Measurements from ENCODE around the gene PDE6D. TPM values are rescaled to one million over a fixed set of nuclear protein-coding genes. Genes with fewer than 3 reads are reported as not detected.

PDE6D gene
- total RNA-seq, 1 experiment from 2014 or later = 31.4 TPM

- ATAC-seq (no peak), DNase-seq (ENCODE audit: low read depth, low spot score) (no peak)
- BruUV-seq (replicated peaks) = no TSS peak
- in situ Hi-C loops (cut with HindIII; ENCODE audit: low pct_unique_long_range_greater_than_20kb, low sequenced_read_pairs) (no loop called here), intact Hi-C loops (cut with micrococcal nuclease; ENCODE audit: unreplicated experiment) (no loop called here)
- TF ChIP-seq SIN3A (IDR thresholded peaks at IDR 0.05; ENCODE audit: borderline replicate concordance, insufficient read depth, low read depth, low read length) = no peak
- TF ChIP-seq TCF7L2 (IDR thresholded peaks at IDR 0.05; ENCODE audit: low read depth, low read length) = no peak
- no peak for TF ChIP-seq REST (IDR thresholded peaks at IDR 0.05; ENCODE audit: insufficient read depth in 1 of 2, low read depth in 2 of 2, low read length in 1 of 2)
- no peak for TF ChIP-seq CTCF (IDR thresholded peaks at IDR 0.05)
- TF ChIP-seq POLR2AphosphoS5 (IDR thresholded peaks at IDR 0.05; ENCODE audit: low read depth, low read length) = no peak
- no peaks in the 10 kb centered on the region; the same call in 1 of the 2 replicates for H3K36me3 ChIP-seq (ENCODE audit: control insufficient read depth, insufficient read depth, low read length)
- no peaks in the 10 kb centered on the region for H3K27me3 ChIP-seq (ENCODE audit: control insufficient read depth, insufficient read depth, low read length)
- H3K4me1 ChIP-seq (ENCODE audit: control insufficient read depth, insufficient read depth, low read length) = peaks cover 14% of the 10 kb centered on the region
- POLR2A ChIA-PET = no interaction called here
- no peak overlapping the region for H3K27ac ChIP-seq (ENCODE audit: low read length)
- CTCF ChIA-PET = no interaction called here
- H3K4me3 ChIP-seq (ENCODE audit: low read depth in 2 of 2, low read length in 2 of 2) = no peak overlapping the region
- H3K9me3 ChIP-seq (ENCODE audit: control insufficient read depth, insufficient read depth, low read depth, low read length) = no peaks in the 10 kb centered on the region
Measured at GRCh38 chr2:231704017-231704416, 77.1 kb downstream of the PDE6D start.

GRCh38 chr2:231701456-231702373 is 79.4 kb downstream of the PDE6D start:
- DNase-seq (ENCODE audit: low read depth, low spot score) (no peak), ATAC-seq (peak; percentile 26; the same call in 1 of the 2 replicates)
- ChIA-PET POLR2A (interaction anchor here (0.6 kb wide), 1 partner anchor 709 kb away, joined by 3 read pairs; no protein-coding TSS in a partner anchor), CTCF (no interaction called here)
- Histone ChIP-seq H3K27ac (ENCODE audit: low read length) (0 out of 2 replicates have a peak overlapping the region, but pooled peaks have one; percentile 15), H3K36me3 (ENCODE audit: control insufficient read depth, insufficient read depth, low read length) (no peaks in the 10 kb centered on the region), H3K4me1 (ENCODE audit: control insufficient read depth, insufficient read depth, low read length) (peaks cover 9% of the 10 kb centered on the region), H3K4me3 (ENCODE audit: low read depth in 2 of 2, low read length in 2 of 2) (no peak overlapping the region), H3K9me3 (ENCODE audit: control insufficient read depth, insufficient read depth, low read depth, low read length) (no peaks in the 10 kb centered on the region), H3K27me3 (ENCODE audit: control insufficient read depth, insufficient read depth, low read length) (no peaks in the 10 kb centered on the region)
- in situ Hi-C loops (cut with HindIII; ENCODE audit: low pct_unique_long_range_greater_than_20kb, low sequenced_read_pairs) = no loop called here
- BruUV-seq (replicated peaks) = no TSS peak
- intact Hi-C loops (cut with micrococcal nuclease; ENCODE audit: unreplicated experiment) = no loop called here
- TF ChIP-seq SIN3A (IDR thresholded peaks at IDR 0.05; ENCODE audit: borderline replicate concordance, insufficient read depth, low read depth, low read length) (no peak), TCF7L2 (IDR thresholded peaks at IDR 0.05; ENCODE audit: low read depth, low read length) (no peak), CTCF (IDR thresholded peaks at IDR 0.05) (no peak), REST (IDR thresholded peaks at IDR 0.05; ENCODE audit: insufficient read depth in 1 of 2, low read depth in 2 of 2, low read length in 1 of 2) (no peak), POLR2AphosphoS5 (IDR thresholded peaks at IDR 0.05; ENCODE audit: low read depth, low read length) (no peak)
